Lung (tissue), 12 donors: Measurements from ENCODE around the gene NFATC2. TPM values are rescaled to one million over a fixed set of nuclear protein-coding genes. Genes with fewer than 3 reads are reported as not detected.

Experiments
- ATAC-seq: fragments of 200-7000 bp; cut with Tn5 transposase; one replicate; pipeline ENCODE4 v1.9.1; 2020; ENCODE audit warnings: moderate number of reproducible peaks; ENCODE audit not compliant: insufficient read depth, low FRiP score
- DNase-seq, 3 donors: peaks; one replicate each; pipeline ENCODE4 v3.0.0-alpha.2; 2013 to 2017
- H3K27ac ChIP-seq, 2 donors: one replicate each; pipeline ENCODE4 v1.5.1; 2013; ENCODE audit warnings: mild to moderate bottlenecking in 2 of 2, moderate library complexity in 2 of 2, control low read depth in 1 of 2, inconsistent platforms in 1 of 2, low read depth in 1 of 2, low read length in 1 of 2
- H3K27me3 ChIP-seq, 3 donors: one replicate each; pipeline ENCODE4 v1.5.1; 2013; ENCODE audit warnings: low read length in 2 of 3; ENCODE audit not compliant: control insufficient read depth in 3 of 3, insufficient read depth in 3 of 3
- H3K36me3 ChIP-seq, 4 donors: one replicate each; pipeline ENCODE4 v1.5.1; 2013; ENCODE audit warnings: low read length in 4 of 4, mild to moderate bottlenecking in 1 of 4, moderate library complexity in 1 of 4; ENCODE audit not compliant: control insufficient read depth in 4 of 4, insufficient read depth in 4 of 4
- H3K4me1 ChIP-seq, 5 donors: one replicate each; pipeline ENCODE4 v1.5.1; 2013; ENCODE audit warnings: low read length in 5 of 5, mild to moderate bottlenecking in 2 of 5, moderate library complexity in 1 of 5; ENCODE audit not compliant: control insufficient read depth in 5 of 5, insufficient read depth in 5 of 5
- H3K4me3 ChIP-seq: one replicate; pipeline ENCODE4 v1.5.1; 2013; ENCODE audit warnings: mild to moderate bottlenecking, control low read depth, moderate library complexity
- H3K9ac ChIP-seq, 2 donors: one replicate each; pipeline ENCODE4 v1.5.1; 2013; ENCODE audit warnings: low read length in 2 of 2, control low read depth in 1 of 2; ENCODE audit not compliant: insufficient read depth in 1 of 2
- H3K9me3 ChIP-seq, 4 donors: one replicate each; pipeline ENCODE4 v1.5.1; 2013; ENCODE audit warnings: low read length in 3 of 4, mild to moderate bottlenecking in 1 of 4, moderate library complexity in 1 of 4; ENCODE audit not compliant: control insufficient read depth in 4 of 4, insufficient read depth in 3 of 4
- WGBS, 2 donors: extraction: QIAGEN DNeasy Blood & Tissue Kit; methylation state at CpG; one replicate each; pipeline ENCODE4 v1.1.7; 2013; 5-methylcytosine and 5-hydroxymethylcytosine counted together
- polyA plus RNA-seq, 2 donors: library from polyadenylated mRNA; stranded (reverse); fragments of 200-250 nt; gene quantifications; one replicate each; pipeline ENCODE4 v1.2.1, GENCODE V29; 2013
- total RNA-seq, 2 donors: library from RNA; depleted of rRNA in 1 of 2; stranded (reverse); fragments of >200 nt in 1 of 2; gene quantifications; one replicate each; pipeline ENCODE4 v1.2.1, GENCODE V29; 2014 to 2021
- TF ChIP-seq, protein P1 (sequence below): IDR thresholded peaks from 2 replicates; pipeline ENCODE4 v1.5.1; 2012; ENCODE audit warnings: mild to moderate bottlenecking; ENCODE audit errors: control extremely low read depth, extremely low read depth
- donor health status: control.
- donor health status: control.
- donor health status: Bipolar disorder and iron deficiency.
- donor health status: healthy.
- donor health status: DM: yes; HTN: yes; CAD: no.

Gene NFATC2
- total and polyA plus RNA-seq, 4 donors, result 1.3 to 8.7 (median 4.7) TPM

DNA sequence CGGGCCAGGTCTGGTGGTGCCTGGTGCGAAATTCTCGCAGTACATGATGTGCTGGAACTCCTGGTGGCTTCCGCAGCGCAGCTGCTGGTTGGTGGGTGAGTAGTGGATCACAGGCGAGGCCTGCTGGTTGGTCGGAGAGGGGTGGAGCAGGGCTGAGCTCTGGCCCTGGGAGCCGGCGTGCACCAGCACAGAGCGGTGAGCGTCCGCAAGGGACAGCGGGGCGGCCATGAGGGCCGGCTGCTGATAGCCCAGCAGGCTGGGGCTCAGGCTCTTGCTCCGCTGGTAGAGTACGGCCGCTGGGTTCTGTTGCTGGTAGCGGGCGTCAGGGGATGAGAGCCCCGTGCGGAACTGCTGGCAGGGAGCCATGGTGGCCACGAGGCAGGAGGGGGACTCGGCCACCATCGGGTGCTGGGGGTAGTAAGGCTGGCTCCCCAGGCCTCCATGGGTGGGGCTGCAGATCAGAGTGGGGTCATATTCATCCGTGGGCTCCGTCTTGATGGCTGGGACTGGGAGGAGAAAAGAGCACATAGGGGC, 110.2 kb downstream of the NFATC2 start:
- WGBS, 2 donors, result 94 to 95% methylated on average over 27 of the region's 27 CpGs
- no peak for ATAC-seq
- H3K36me3 ChIP-seq, result peaks cover 0 to 8% (median 2%) of the 10 kb centered on the region in 4 donors
- H3K4me3 ChIP-seq, result no peak overlapping the region
- no peak overlapping the region for H3K9ac ChIP-seq
- TF ChIP-seq, protein P1, sequence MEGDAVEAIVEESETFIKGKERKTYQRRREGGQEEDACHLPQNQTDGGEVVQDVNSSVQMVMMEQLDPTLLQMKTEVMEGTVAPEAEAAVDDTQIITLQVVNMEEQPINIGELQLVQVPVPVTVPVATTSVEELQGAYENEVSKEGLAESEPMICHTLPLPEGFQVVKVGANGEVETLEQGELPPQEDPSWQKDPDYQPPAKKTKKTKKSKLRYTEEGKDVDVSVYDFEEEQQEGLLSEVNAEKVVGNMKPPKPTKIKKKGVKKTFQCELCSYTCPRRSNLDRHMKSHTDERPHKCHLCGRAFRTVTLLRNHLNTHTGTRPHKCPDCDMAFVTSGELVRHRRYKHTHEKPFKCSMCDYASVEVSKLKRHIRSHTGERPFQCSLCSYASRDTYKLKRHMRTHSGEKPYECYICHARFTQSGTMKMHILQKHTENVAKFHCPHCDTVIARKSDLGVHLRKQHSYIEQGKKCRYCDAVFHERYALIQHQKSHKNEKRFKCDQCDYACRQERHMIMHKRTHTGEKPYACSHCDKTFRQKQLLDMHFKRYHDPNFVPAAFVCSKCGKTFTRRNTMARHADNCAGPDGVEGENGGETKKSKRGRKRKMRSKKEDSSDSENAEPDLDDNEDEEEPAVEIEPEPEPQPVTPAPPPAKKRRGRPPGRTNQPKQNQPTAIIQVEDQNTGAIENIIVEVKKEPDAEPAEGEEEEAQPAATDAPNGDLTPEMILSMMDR, result no peak
- H3K4me1 ChIP-seq, result peaks cover 0 to 16% (median 8%) of the 10 kb centered on the region in 5 donors
- H3K27ac ChIP-seq, result no peak overlapping the region
- DNase-seq, result no peak
- H3K27me3 ChIP-seq, result no peaks in the 10 kb centered on the region
- H3K9me3 ChIP-seq, result no peaks in the 10 kb centered on the region

DNA sequence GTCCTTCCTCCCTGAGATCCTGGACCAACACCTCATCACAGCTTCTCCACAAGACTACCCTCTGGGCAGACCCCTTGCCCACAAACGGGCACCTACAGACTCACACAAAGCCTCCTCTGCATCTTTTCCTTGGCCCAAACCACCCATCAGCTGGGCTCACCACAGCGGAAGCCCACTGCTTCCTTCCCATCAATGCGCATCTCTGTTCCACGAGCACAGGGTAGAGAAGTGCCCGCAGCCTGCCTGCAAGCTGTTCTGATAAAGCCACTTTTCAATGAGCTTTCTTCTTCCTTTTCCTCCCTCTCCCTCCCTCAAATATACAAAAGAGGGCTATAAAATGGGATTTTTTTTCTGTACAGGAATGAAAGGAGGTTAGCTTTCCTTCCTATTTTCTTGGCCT, 111.2 kb downstream of the NFATC2 start:
- H3K4me3 ChIP-seq, result no peak overlapping the region
- TF ChIP-seq, protein P1, result no peak
- peaks cover 0 to 8% (median 2%) of the 10 kb centered on the region in 4 donors for H3K36me3 ChIP-seq
- H3K27ac ChIP-seq, result no peak overlapping the region
- H3K9ac ChIP-seq, result no peak overlapping the region
- H3K27me3 ChIP-seq, result no peaks in the 10 kb centered on the region
- no peaks in the 10 kb centered on the region for H3K9me3 ChIP-seq
- DNase-seq, result no peak
- 27 to 55% methylated on average over 5 of the region's 5 CpGs for WGBS, 2 donors
- no peak for ATAC-seq
- H3K4me1 ChIP-seq, result peaks cover 0 to 17% (median 8%) of the 10 kb centered on the region in 5 donors

DNA sequence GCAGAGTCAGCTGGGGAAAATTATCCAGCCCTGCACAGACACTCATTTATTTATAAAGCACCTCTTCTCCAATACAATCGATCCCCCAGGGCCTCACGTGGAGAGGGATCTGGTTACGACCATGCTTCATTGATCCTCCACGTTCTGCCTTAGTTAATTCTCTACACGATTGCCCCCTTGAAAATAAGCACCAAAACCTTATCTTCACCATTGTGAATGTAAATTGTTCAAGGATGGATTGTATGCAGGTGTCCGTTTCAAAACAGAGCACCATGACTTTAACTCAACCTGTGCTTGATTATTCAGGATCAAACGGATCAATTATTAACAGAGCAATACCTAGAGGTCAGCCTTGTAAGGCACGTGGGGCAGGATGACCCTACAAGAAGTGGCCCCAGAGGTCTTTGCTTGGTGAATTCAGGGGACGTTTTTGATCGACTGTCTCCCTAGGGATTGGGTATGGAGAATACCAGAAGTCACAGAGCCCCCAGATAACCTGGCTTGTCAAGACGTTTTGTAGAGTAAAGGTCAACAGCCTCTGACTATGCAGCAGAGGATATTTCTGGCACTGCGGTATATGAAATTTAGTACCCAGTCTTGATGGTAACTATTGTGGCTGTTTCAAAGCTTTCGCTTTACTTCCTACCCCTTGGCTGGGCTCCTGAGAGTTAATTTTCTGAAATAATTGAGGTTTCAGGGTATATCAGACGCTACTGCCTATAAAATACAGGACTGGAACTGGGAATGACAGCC, 112.1 kb downstream of the NFATC2 start:
- DNase-seq (no peak), ATAC-seq (no peak)
- H3K4me3 ChIP-seq, result no peak overlapping the region
- TF ChIP-seq, protein P1, result no peak
- no peaks in the 10 kb centered on the region for H3K27me3 ChIP-seq
- H3K36me3 ChIP-seq, result peaks cover 0 to 8% (median 2%) of the 10 kb centered on the region in 4 donors
- WGBS, 2 donors, result 90 to 92% methylated on average over 14 of the region's 14 CpGs
- H3K4me1 ChIP-seq, result peaks cover 0 to 17% (median 8%) of the 10 kb centered on the region in 5 donors
- H3K9me3 ChIP-seq, result no peaks in the 10 kb centered on the region
- H3K9ac ChIP-seq, result no peak overlapping the region
- H3K27ac ChIP-seq, result no peak overlapping the region
